Vagina (tissue), 2 donors: ENCODE results near the gene METTL25B. TPM values are rescaled to one million over a fixed set of nuclear protein-coding genes. Genes with fewer than 3 reads are reported as not detected.
A peak's percentile ranks its signal among the peaks of the same experiment; 100 is the strongest.

Experiments used
- DNase-seq, 2 donors: peaks; one replicate each; pipeline ENCODE4 v3.0.0-alpha.2; 2017; ENCODE audit errors: extremely low spot score in 2 of 2
- H3K27ac ChIP-seq: fragments of 200-600 bp; sonication (generic); one replicate; pipeline ENCODE4 v1.5.1; 2019
- H3K27me3 ChIP-seq: fragments of 200-600 bp; sonication (generic); one replicate; pipeline ENCODE4 v1.5.1; 2019
- H3K36me3 ChIP-seq, 2 donors: fragments of 200-600 bp; sonication (generic); one replicate each; pipeline ENCODE4 v1.5.1; 2017 to 2019
- H3K4me1 ChIP-seq: fragments of 200-600 bp; sonication (generic); one replicate; pipeline ENCODE4 v1.5.1; 2019
- H3K4me3 ChIP-seq, 2 donors: fragments of 200-600 bp; sonication (generic); 1 replicate in 1 of 2; 2 replicates in 1 of 2; pipeline ENCODE4 v1.5.1; 2016 to 2019
- H3K9me3 ChIP-seq: fragments of 200-600 bp; sonication (generic); one replicate; pipeline ENCODE4 v1.5.1; 2019
- POLR2A ChIP-seq, 2 donors: fragments of 450-650 bp; IDR thresholded peaks; one replicate each; pipeline ENCODE4 v1.6.1; 2017; ENCODE audit warnings: antibody characterized with exemption in 2 of 2, mild to moderate bottlenecking in 2 of 2, moderate library complexity in 2 of 2
- POLR2AphosphoS5 ChIP-seq, 2 donors: sonication (generic); formaldehyde crosslinking; IDR thresholded peaks; one replicate each; pipeline ENCODE4 v1.9.0; 2017; ENCODE audit warnings: antibody characterized with exemption in 2 of 2, mild to moderate bottlenecking in 2 of 2, low read depth in 1 of 2; ENCODE audit not compliant: insufficient read depth in 1 of 2
- intact Hi-C: fragments of 100-400 bp; cut with DNase I; formaldehyde crosslinking; loops from one replicate; pipeline ENCODE4 v1.15.1; 2023
- total RNA-seq: library from RNA; depleted of rRNA; stranded (reverse); fragments of >200 nt; gene quantifications from one replicate; pipeline ENCODE4 v1.2.3, GENCODE V29; 2016
- TF ChIP-seq, protein P1 (sequence below), 3 experiments: fragments of 450-650 bp in 2 of 3; fragments of 200-600 bp in 1 of 3; sonication (generic) in 1 of 3; IDR thresholded peaks; one replicate each; pipeline ENCODE4 v1.5.1; 2017 to 2019; ENCODE audit warnings: antibody characterized with exemption in 3 of 3, mild to moderate bottlenecking in 2 of 3, moderate library complexity in 2 of 3

The METTL25B gene
- total RNA-seq, 1 donor from 2014 or later, result 17.7 TPM

DNA sequence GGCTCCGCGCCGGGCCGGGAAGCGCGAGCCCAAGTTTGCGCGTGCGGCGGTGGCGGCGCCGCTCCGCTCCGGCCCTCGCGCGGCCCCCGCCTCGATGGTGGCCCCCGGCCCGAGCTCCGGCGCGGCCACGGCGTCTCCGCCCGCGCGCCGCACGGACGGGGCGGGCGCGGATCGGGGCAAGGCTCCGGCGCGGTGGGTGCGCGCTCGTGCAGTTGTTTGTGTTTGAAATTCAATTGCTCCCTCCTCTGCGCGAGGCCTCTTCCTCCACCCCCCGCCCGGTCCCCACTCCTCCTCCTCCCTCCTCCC lies 23.1 kb downstream of the METTL25B start, which contains the start of gene HDGF:
TSS of gene HDGF (minus strand) at position 225 of the 306 bp plus-strand sequence. CDS start 246 bp downstream, outside the sequence.
- no peak for TF ChIP-seq POLR2AphosphoS5 (IDR thresholded peaks at IDR 0.05; ENCODE audit: insufficient read depth in 1 of 2, low read depth in 1 of 2)
- TF ChIP-seq POLR2A (IDR thresholded peaks at IDR 0.05), result peak in 1 of 2 donors; percentile 40
- peak within 1 kb of the TSS; percentile 96 to 97 for H3K4me3 ChIP-seq
- intact Hi-C loops, result no loop called here
- no peak for DNase-seq
- H3K4me1 ChIP-seq, result peaks cover 53% of the 10 kb centered on the region
- H3K9me3 ChIP-seq, result no peaks in the 10 kb centered on the region
- peak within 1 kb of the TSS; percentile 99 for H3K27ac ChIP-seq
- H3K36me3 ChIP-seq, result no peaks in the 10 kb centered on the region
- no peaks in the 10 kb centered on the region for H3K27me3 ChIP-seq

DNA sequence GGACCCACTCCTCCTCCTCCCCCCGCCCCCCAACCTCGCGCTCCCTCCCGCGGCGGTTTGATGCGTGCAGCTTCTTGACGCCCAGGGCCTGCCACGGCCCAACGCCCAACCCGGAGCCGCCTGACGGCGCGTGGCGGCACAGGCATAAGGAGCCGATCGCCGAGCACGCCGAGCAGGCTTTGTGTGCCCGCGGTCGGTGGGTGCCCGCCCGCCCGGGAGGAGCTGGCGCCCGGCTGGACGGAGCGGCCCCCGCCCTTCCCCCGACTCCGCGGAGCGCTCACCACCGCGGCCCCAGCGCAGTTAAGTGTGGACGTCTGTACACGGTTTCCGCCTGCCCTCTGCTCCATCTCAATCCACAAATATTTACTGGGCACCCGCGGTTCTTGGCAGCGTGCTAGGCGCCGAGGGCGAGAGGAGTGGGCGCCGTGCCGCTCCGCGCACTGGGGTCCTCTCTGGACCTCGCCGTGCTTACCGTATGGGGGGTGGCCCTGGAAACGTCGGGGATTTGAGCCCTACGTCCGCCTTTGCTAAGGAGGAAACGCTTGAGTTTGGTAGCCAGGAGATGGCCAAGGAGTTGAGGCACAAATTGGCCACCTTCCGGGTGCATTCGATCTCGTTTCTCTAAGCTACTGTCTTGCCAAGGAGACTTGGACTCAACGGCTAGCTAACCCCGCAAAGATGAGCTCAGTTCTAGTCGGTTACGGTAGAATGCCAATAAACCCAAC lies 23.6 kb downstream of the METTL25B start:
- peak overlapping the region; percentile 96 to 97 for H3K4me3 ChIP-seq
- TF ChIP-seq POLR2A (IDR thresholded peaks at IDR 0.05) (no peak), POLR2AphosphoS5 (IDR thresholded peaks at IDR 0.05; ENCODE audit: insufficient read depth in 1 of 2, low read depth in 1 of 2) (peak; percentile 44 to 62)
- TF ChIP-seq, protein P1, sequence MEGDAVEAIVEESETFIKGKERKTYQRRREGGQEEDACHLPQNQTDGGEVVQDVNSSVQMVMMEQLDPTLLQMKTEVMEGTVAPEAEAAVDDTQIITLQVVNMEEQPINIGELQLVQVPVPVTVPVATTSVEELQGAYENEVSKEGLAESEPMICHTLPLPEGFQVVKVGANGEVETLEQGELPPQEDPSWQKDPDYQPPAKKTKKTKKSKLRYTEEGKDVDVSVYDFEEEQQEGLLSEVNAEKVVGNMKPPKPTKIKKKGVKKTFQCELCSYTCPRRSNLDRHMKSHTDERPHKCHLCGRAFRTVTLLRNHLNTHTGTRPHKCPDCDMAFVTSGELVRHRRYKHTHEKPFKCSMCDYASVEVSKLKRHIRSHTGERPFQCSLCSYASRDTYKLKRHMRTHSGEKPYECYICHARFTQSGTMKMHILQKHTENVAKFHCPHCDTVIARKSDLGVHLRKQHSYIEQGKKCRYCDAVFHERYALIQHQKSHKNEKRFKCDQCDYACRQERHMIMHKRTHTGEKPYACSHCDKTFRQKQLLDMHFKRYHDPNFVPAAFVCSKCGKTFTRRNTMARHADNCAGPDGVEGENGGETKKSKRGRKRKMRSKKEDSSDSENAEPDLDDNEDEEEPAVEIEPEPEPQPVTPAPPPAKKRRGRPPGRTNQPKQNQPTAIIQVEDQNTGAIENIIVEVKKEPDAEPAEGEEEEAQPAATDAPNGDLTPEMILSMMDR (IDR thresholded peaks at IDR 0.05), result peak in 1 of 3 experiments; percentile 17
- intact Hi-C loops, result no loop called here
- H3K27me3 ChIP-seq, result no peaks in the 10 kb centered on the region
- peak overlapping the region; percentile 99 for H3K27ac ChIP-seq
- H3K4me1 ChIP-seq, result peaks cover 48% of the 10 kb centered on the region
- H3K36me3 ChIP-seq, result no peaks in the 10 kb centered on the region
- H3K9me3 ChIP-seq, result no peaks in the 10 kb centered on the region
- peak in 1 of 2 donors; percentile 97 for DNase-seq

DNA sequence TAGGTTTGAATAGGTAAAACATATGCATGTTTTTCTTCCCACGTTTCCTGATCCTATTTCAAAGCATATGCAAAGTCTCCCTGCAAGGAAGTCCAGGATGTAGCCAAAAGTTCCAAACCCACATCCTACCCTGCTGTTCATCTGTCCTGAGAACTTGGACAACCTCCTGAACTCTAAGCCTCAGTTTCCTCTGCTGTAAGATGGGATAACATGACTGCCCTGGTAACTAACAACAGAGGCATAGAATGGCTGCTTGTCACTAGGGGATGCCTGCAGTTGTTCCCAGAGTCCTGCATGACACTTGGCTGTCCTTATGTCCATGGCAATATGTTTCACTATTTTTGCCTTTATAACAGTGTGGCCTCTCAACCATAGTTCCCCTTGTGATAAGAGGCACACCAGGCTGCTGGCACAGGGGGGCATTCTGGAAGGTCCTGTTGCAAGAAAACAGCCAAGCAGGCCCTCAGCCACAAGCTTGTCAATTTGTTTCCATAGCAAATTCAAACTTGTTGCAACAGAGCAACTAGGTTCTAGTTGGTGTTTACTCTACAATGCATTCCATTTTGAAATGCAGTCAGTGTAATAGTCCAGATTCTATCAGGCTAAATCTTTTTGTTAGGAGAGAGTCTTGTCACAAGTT lies 24.7 kb downstream of the METTL25B start:
- no peak for DNase-seq
- Histone ChIP-seq H3K9me3 (no peaks in the 10 kb centered on the region), H3K27ac (no peak overlapping the region), H3K36me3 (no peaks in the 10 kb centered on the region), H3K27me3 (no peaks in the 10 kb centered on the region), H3K4me1 (peaks cover 40% of the 10 kb centered on the region), H3K4me3 (no peak overlapping the region)
- TF ChIP-seq POLR2AphosphoS5 (IDR thresholded peaks at IDR 0.05; ENCODE audit: insufficient read depth in 1 of 2, low read depth in 1 of 2) (no peak), POLR2A (IDR thresholded peaks at IDR 0.05) (no peak)
- TF ChIP-seq, protein P1 (IDR thresholded peaks at IDR 0.05), result no peak
- intact Hi-C loops, result no loop called here

DNA sequence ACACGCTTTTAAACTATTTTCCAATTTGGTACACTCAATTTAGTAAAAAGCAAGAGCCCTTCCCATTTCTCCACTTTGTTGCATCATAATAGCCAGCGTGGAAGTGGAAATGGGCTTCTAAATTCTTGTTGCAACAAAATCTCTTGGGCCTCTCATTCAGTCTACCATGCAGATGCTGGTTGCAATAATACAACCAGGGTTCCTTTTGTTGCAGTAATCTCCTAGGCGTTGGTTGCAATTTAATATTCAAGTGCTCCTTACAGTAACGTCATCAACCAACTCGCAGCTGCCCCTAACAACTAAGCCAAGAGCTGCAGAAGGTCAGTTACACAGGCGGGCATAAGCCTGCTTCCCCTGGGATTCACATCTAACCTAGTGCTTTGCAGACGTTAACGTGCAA lies 25.9 kb downstream of the METTL25B start:
- H3K36me3 ChIP-seq, result no peaks in the 10 kb centered on the region
- H3K4me1 ChIP-seq, result peaks cover 27% of the 10 kb centered on the region
- H3K4me3 ChIP-seq, result no peak overlapping the region
- no peaks in the 10 kb centered on the region for H3K27me3 ChIP-seq
- no peak overlapping the region for H3K27ac ChIP-seq
- no peaks in the 10 kb centered on the region for H3K9me3 ChIP-seq
- TF ChIP-seq POLR2AphosphoS5 (IDR thresholded peaks at IDR 0.05; ENCODE audit: insufficient read depth in 1 of 2, low read depth in 1 of 2) (no peak), POLR2A (IDR thresholded peaks at IDR 0.05) (no peak)
- TF ChIP-seq, protein P1 (IDR thresholded peaks at IDR 0.05), result no peak
- intact Hi-C loops, result no loop called here
- no peak for DNase-seq

DNA sequence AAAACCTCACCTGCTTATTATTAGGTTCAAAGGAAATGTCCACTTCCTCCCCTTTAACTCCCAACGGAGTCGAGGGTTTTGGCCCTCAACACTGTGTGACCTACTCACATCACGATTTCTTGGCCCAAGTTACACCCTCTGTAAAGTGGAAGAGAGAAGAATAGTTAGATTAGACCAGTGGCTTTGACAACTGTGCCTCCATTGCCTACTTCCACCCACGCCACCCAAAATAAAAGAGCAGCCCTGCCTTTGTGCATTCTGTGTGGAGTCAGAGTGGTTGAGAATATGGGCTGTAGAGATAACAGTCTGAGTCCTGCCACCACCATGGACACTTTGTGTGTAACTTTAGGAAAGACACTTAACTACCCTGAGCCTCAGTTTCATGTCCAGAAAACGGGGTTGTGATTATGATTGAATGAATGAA lies 27.3 kb downstream of the METTL25B start:
- intact Hi-C loops, result no loop called here
- no peak for DNase-seq
- Histone ChIP-seq H3K4me1 (peaks cover 16% of the 10 kb centered on the region), H3K27me3 (no peaks in the 10 kb centered on the region), H3K9me3 (no peaks in the 10 kb centered on the region), H3K36me3 (no peaks in the 10 kb centered on the region), H3K4me3 (no peak overlapping the region), H3K27ac (no peak overlapping the region)
- TF ChIP-seq POLR2AphosphoS5 (IDR thresholded peaks at IDR 0.05; ENCODE audit: insufficient read depth in 1 of 2, low read depth in 1 of 2), result no peak
- TF ChIP-seq, protein P1 (IDR thresholded peaks at IDR 0.05), result no peak
- TF ChIP-seq POLR2A (IDR thresholded peaks at IDR 0.05), result no peak
